Measurements from ENCODE around the gene UGT1A7. TPM values are rescaled to one million over a fixed set of nuclear protein-coding genes. Genes with fewer than 3 reads are reported as not detected.

Gene UGT1A7
- total RNA-seq, 1 experiment from 2014 or later: 0.18 TPM

GRCh38 chr2:233803994-233804393 lies 122.3 kb downstream of the UGT1A7 start:
- no peaks in the 10 kb centered on the region for H3K4me1 ChIP-seq
- ChIA-PET POLR2A (no interaction called here), CTCF (no interaction called here)
- H3K36me3 ChIP-seq (ENCODE audit: control insufficient read depth, insufficient read depth, low read length): no peaks in the 10 kb centered on the region
- H3K9me3 Mint-ChIP-seq (ENCODE audit: unreplicated experiment): no peaks in the 10 kb centered on the region
- H3K36me3 Mint-ChIP-seq (ENCODE audit: insufficient read depth, unreplicated experiment): no peaks in the 10 kb centered on the region
- no TSS peak for BruUV-seq (replicated peaks)
- H3K27me3 ChIP-seq (replicated peaks; ENCODE audit: control insufficient read depth, insufficient read depth, low read length): no peaks in the 10 kb centered on the region
- TF ChIP-seq, protein P1, sequence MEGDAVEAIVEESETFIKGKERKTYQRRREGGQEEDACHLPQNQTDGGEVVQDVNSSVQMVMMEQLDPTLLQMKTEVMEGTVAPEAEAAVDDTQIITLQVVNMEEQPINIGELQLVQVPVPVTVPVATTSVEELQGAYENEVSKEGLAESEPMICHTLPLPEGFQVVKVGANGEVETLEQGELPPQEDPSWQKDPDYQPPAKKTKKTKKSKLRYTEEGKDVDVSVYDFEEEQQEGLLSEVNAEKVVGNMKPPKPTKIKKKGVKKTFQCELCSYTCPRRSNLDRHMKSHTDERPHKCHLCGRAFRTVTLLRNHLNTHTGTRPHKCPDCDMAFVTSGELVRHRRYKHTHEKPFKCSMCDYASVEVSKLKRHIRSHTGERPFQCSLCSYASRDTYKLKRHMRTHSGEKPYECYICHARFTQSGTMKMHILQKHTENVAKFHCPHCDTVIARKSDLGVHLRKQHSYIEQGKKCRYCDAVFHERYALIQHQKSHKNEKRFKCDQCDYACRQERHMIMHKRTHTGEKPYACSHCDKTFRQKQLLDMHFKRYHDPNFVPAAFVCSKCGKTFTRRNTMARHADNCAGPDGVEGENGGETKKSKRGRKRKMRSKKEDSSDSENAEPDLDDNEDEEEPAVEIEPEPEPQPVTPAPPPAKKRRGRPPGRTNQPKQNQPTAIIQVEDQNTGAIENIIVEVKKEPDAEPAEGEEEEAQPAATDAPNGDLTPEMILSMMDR (IDR thresholded peaks at IDR 0.05; ENCODE audit: insufficient read depth in 1 of 2, low read depth in 1 of 2, low read length in 1 of 2, severe bottlenecking in 1 of 2, unreplicated experiment in 1 of 2): no peak
- intact Hi-C loops (cut with micrococcal nuclease; ENCODE audit: unreplicated experiment): loop anchor here (1.0 kb wide), 1 partner anchor 19 kb away; no protein-coding TSS in a partner anchor
- H3K4me3 Mint-ChIP-seq (ENCODE audit: unreplicated experiment): no peak overlapping the region
- no peak for DNase-seq
- no peak overlapping the region for H3K27ac Mint-ChIP-seq (ENCODE audit: unreplicated experiment)
- H3K27me3 Mint-ChIP-seq (ENCODE audit: insufficient read depth, unreplicated experiment): no peaks in the 10 kb centered on the region
- H3K4me1 Mint-ChIP-seq (ENCODE audit: low read depth, unreplicated experiment): no peaks in the 10 kb centered on the region
- no peaks in the 10 kb centered on the region for H3K9me3 ChIP-seq
- H3K4me3 ChIP-seq (ENCODE audit: low read depth, low read length): no peak overlapping the region

DNA sequence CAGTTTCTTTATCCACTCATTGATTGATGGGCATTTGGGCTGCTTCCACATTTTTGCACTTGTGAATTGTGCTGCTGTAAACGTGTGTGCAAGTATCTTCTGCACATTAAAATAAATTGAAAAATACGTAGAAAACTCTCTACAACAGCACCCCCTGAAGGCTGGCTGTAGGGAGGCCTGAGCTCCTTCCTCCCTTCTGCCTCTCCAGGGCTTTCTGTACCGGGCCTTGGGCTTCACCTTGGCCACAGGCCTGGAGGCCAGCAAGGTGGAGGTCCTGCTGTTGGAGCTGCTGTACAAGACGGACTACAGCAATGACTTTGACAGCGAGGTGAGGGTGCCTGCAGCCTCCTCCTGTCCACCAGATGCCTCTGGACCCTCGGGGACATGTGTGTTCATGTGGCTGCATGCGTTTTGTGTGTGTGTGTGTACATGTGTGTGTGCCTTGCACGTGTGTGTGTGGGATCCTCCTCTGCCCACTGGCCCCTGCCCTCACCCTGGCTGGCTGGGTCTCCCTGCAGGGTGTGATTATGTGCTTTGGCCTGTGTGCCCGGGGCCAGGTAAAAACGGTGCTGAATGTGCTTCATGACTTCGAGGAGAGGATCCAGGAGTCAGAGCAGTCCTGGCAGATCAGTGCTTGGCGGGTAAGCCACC lies 125.6 kb downstream of the UGT1A7 start:
- no peak for DNase-seq
- no peaks in the 10 kb centered on the region for H3K4me1 Mint-ChIP-seq (ENCODE audit: low read depth, unreplicated experiment)
- POLR2A ChIA-PET: no interaction called here

GRCh38 chr2:233807966-233808935 lies 126.5 kb downstream of the UGT1A7 start:
- no peaks in the 10 kb centered on the region for H3K9me3 Mint-ChIP-seq (ENCODE audit: unreplicated experiment)
- CTCF ChIA-PET: no interaction called here

More for the DNA sequence above, 125.6 kb downstream of the UGT1A7 start:
- Histone ChIP-seq H3K27me3 (replicated peaks; ENCODE audit: control insufficient read depth, insufficient read depth, low read length) (no peaks in the 10 kb centered on the region), H3K4me1 (no peaks in the 10 kb centered on the region), H3K9me3 (no peaks in the 10 kb centered on the region), H3K4me3 (ENCODE audit: low read depth, low read length) (no peak overlapping the region), H3K36me3 (ENCODE audit: control insufficient read depth, insufficient read depth, low read length) (no peaks in the 10 kb centered on the region)
- Mint-ChIP-seq H3K36me3 (ENCODE audit: insufficient read depth, unreplicated experiment) (no peaks in the 10 kb centered on the region), H3K4me3 (ENCODE audit: unreplicated experiment) (no peak overlapping the region), H3K27ac (ENCODE audit: unreplicated experiment) (no peak overlapping the region), H3K9me3 (ENCODE audit: unreplicated experiment) (no peaks in the 10 kb centered on the region), H3K27me3 (ENCODE audit: insufficient read depth, unreplicated experiment) (no peaks in the 10 kb centered on the region)
- TF ChIP-seq, protein P1 (IDR thresholded peaks at IDR 0.05; ENCODE audit: insufficient read depth in 1 of 2, low read depth in 1 of 2, low read length in 1 of 2, severe bottlenecking in 1 of 2, unreplicated experiment in 1 of 2): no peak
- no TSS peak for BruUV-seq (replicated peaks)
- intact Hi-C loops (cut with micrococcal nuclease; ENCODE audit: unreplicated experiment): no loop called here
- CTCF ChIA-PET: no interaction called here

More at GRCh38 chr2:233807966-233808935, 126.5 kb downstream of the UGT1A7 start:
- Histone ChIP-seq H3K36me3 (ENCODE audit: control insufficient read depth, insufficient read depth, low read length) (no peaks in the 10 kb centered on the region), H3K4me3 (ENCODE audit: low read depth, low read length) (no peak overlapping the region), H3K9me3 (no peaks in the 10 kb centered on the region), H3K27me3 (replicated peaks; ENCODE audit: control insufficient read depth, insufficient read depth, low read length) (no peaks in the 10 kb centered on the region), H3K4me1 (no peaks in the 10 kb centered on the region)
- no peak overlapping the region for H3K27ac Mint-ChIP-seq (ENCODE audit: unreplicated experiment)
- no peaks in the 10 kb centered on the region for H3K4me1 Mint-ChIP-seq (ENCODE audit: low read depth, unreplicated experiment)
- BruUV-seq (replicated peaks): no TSS peak
- no peak for DNase-seq
- no peaks in the 10 kb centered on the region for H3K27me3 Mint-ChIP-seq (ENCODE audit: insufficient read depth, unreplicated experiment)
- TF ChIP-seq, protein P1 (IDR thresholded peaks at IDR 0.05; ENCODE audit: insufficient read depth in 1 of 2, low read depth in 1 of 2, low read length in 1 of 2, severe bottlenecking in 1 of 2, unreplicated experiment in 1 of 2): no peak
- POLR2A ChIA-PET: no interaction called here
- H3K4me3 Mint-ChIP-seq (ENCODE audit: unreplicated experiment): no peak overlapping the region
- intact Hi-C loops (cut with micrococcal nuclease; ENCODE audit: unreplicated experiment): no loop called here
- H3K36me3 Mint-ChIP-seq (ENCODE audit: insufficient read depth, unreplicated experiment): no peaks in the 10 kb centered on the region
